Embryonic facial prominence (tissue), 1 donor: ENCODE data around the gene SSTR5.

Experiments used
- DNase-seq: peaks from one replicate; pipeline ENCODE4 v3.0.0-alpha.2; 2016; ENCODE audit errors: extremely low spot score

SSTR5 gene

GRCh38 chr16:1122398-1122765 is 49.8 kb downstream of the SSTR5 start:
- no peak for DNase-seq

DNA sequence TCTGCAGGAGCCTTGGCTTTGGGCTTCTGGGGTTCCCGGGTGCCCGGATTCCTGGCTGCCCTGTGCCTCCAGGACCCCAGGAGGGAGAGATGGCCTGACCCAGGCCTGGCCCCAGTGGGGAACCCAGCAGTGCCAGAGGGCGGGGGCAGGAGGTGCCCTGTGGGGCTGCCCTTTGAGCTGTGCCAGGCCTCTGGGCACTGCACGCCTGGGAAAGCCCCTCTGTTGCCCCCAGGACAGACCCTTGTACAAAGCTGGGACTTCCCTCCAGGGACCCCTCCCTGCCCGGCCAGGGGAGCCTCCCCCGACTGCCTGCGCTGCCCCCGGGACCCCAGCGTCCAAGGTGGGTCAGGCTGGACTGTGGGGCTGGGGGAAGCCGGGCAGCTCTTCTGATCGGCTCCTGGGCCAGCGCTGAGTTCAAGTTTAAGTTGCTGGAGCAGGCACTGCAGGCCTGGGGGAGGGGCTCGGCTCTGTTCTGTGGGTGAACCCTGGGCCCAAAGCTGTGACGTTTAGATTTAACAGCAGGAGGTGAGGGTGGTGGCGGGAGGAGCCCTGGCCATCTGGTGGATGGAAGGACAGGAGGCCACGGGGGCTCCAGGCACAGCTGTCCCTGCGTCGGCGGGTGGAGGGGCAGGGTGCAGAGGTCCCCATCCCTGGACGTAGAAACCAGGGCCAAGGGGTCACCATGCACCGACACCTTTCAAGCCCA is 51.1 kb downstream of the SSTR5 start:
- DNase-seq: no peak

DNA sequence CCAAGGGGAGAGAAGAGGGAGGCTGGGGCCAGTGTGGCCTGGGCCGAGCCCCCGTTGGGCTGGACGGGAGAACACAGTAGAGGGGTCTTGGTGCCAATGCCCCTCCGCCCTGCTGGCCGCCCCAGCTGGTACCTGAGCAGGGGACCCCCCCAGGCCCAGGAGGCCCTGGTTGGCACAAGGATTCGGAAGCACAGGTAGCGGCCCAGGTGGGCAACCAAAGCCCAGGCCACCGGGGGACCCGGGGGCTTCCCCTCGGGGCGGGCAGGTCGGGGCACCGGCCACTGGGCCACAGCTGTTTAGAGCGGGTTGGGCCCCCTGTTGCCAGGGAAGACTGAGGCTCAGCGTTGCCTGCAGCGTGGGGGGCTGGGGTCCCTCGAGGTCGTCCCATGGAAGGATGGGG is 51.7 kb downstream of the SSTR5 start:
- DNase-seq: no peak

GRCh38 chr16:1124795-1125194 is 52.2 kb downstream of the SSTR5 start:
- no peak for DNase-seq

DNA sequence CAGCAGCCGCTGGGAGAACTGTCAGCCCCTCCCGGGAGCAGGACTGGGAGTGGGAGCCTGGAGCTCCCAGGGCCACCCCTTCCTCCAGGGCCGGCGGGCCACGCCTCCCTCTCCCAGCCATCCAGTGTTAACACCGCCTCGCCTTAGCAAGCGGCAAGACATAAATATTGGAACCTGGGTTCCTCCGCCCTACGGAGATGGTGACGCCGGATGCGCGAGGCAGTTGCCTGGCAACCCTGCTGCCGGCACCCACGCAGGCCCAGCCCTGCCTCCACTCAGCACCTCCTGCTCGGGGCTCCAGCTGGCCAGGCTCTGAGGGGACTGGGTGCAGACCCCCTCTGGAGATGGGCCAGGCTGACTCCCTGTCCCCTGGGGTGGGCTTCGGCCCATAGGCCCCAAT is 52.9 kb downstream of the SSTR5 start:
- DNase-seq: no peak

DNA sequence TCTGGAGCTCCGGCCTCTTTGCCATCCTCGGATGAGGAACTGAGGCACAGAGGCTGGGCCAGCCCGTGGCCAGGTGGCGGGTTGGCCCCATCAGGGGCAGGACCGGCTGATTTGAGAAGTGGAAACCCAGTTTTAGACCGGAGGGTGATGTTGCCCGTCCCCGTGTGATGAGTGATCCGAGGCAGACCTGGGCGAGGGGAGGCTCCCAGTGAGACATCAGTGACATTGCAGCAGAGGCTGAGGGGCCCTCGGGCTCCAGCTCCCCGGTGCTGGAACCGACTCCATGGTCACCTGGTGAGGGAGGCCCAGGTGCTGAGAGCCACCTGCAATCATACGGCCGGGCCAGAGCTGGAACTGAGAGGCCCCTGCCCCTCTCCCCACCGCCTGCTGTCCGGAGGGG is 53.5 kb downstream of the SSTR5 start:
- no peak for DNase-seq

- no peak for DNase-seq
These were observed 54.0 kb downstream of the SSTR5 start for GRCh38 chr16:1126586-1126985.

- DNase-seq: no peak
These were observed 54.6 kb downstream of the SSTR5 start for GRCh38 chr16:1127101-1127500.

- no peak for DNase-seq
These were observed 55.6 kb downstream of the SSTR5 start for GRCh38 chr16:1127971-1128715.

- DNase-seq: no peak
These were observed 56.8 kb downstream of the SSTR5 start for GRCh38 chr16:1129106-1129960.

GRCh38 chr16:1130382-1130781 is 57.8 kb downstream of the SSTR5 start:
- DNase-seq: no peak
